Ovary (tissue), 3 donors: ENCODE results near the gene PERM1.

ENCODE experiments used
- EP300 ChIP-seq: sonication (generic); formaldehyde crosslinking; IDR thresholded peaks from one replicate; pipeline ENCODE4 v1.6.1; 2017; ENCODE audit warnings: antibody characterized with exemption
- POLR2A ChIP-seq: fragments of 450-650 bp; IDR thresholded peaks from one replicate; pipeline ENCODE4 v1.6.1; 2017; ENCODE audit warnings: antibody characterized with exemption, mild to moderate bottlenecking, moderate library complexity
- TF ChIP-seq, protein P1 (sequence below), 3 donors: fragments of 450-650 bp in 2 of 3; fragments of 200-600 bp in 1 of 3; IDR thresholded peaks; one replicate each; pipeline versions ENCODE4 v1.5.1 to v1.8.0; 2016 to 2022; ENCODE audit warnings: antibody characterized with exemption in 3 of 3, mild to moderate bottlenecking in 1 of 3
- donor health status: DM: no; HTN: no; CAD: no.

DNA sequence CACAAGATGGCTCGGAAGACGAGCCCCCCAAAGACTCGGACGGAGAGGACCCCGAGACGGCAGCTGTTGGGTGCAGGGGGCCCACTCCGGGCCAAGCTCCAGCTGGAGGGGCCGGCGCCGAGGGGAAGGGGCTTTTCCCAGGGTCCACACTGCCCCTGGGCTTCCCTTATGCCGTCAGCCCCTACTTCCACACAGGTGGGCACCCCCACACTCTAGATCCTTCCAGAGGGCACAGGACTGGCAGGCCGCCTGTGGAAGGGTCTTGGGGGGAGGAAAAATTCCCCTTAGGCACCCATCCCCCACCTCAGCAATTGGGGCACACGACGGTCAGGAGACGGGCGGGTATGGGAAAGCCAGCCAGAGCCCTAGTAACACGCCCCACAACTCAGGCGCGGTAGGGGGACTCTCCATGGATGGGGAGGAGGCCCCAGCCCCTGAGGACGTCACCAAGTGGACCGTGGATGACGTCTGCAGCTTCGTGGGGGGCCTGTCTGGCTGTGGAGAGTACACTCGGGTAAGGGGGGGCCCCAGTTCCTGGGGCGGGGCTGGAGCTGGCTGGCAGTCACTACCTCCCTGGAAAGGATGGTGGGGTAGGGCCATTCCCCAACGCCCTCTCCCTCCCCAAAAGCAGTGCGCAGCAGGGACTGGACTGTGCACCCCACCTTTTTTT is 38.9 kb downstream of the PERM1 start:
- TF ChIP-seq, protein P1, sequence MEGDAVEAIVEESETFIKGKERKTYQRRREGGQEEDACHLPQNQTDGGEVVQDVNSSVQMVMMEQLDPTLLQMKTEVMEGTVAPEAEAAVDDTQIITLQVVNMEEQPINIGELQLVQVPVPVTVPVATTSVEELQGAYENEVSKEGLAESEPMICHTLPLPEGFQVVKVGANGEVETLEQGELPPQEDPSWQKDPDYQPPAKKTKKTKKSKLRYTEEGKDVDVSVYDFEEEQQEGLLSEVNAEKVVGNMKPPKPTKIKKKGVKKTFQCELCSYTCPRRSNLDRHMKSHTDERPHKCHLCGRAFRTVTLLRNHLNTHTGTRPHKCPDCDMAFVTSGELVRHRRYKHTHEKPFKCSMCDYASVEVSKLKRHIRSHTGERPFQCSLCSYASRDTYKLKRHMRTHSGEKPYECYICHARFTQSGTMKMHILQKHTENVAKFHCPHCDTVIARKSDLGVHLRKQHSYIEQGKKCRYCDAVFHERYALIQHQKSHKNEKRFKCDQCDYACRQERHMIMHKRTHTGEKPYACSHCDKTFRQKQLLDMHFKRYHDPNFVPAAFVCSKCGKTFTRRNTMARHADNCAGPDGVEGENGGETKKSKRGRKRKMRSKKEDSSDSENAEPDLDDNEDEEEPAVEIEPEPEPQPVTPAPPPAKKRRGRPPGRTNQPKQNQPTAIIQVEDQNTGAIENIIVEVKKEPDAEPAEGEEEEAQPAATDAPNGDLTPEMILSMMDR (IDR thresholded peaks at IDR 0.05): no peak
- no peak for TF ChIP-seq EP300
- TF ChIP-seq POLR2A: no peak
